Measurements from ENCODE around the gene RSPO3. TPM values are rescaled to one million over a fixed set of nuclear protein-coding genes. Genes with fewer than 3 reads are reported as not detected.

Gene RSPO3
- total RNA-seq, 4 donors from 2014 or later: 1.8 to 13.9 (median 3.4) TPM

DNA sequence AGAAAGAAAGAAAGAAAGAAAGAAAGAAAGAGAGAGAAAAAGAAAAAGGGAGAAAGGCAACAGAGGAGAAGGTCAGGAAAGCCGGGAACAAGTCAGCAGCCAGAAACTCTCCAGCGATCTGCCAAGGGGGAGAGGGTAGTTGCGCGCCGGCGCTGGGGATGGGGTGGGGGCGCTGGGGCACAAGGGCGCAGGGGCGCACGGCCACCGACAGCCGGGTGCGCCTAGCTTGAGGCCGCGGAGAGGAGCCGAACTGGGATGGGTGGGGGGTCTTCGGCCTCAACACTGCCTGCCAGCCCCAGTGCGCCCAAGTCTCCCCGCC, 533 bp upstream of the RSPO3 start:
- intact Hi-C loops (cut with DNase I): no loop called here
- TF ChIP-seq, protein P1, sequence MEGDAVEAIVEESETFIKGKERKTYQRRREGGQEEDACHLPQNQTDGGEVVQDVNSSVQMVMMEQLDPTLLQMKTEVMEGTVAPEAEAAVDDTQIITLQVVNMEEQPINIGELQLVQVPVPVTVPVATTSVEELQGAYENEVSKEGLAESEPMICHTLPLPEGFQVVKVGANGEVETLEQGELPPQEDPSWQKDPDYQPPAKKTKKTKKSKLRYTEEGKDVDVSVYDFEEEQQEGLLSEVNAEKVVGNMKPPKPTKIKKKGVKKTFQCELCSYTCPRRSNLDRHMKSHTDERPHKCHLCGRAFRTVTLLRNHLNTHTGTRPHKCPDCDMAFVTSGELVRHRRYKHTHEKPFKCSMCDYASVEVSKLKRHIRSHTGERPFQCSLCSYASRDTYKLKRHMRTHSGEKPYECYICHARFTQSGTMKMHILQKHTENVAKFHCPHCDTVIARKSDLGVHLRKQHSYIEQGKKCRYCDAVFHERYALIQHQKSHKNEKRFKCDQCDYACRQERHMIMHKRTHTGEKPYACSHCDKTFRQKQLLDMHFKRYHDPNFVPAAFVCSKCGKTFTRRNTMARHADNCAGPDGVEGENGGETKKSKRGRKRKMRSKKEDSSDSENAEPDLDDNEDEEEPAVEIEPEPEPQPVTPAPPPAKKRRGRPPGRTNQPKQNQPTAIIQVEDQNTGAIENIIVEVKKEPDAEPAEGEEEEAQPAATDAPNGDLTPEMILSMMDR (IDR thresholded peaks at IDR 0.05): no peak
- TF ChIP-seq POLR2A (IDR thresholded peaks at IDR 0.05): no peak
- no peak for DNase-seq
- Histone ChIP-seq H3K4me3 (replicated peaks in 1 of 3) (peak overlapping the region in 1 of 3 donors; percentile 37), H3K36me3 (no peaks in the 10 kb centered on the region), H3K27ac (peak overlapping the region in 1 of 3 donors; percentile 19), H3K4me1 (peaks cover 16 to 23% of the 10 kb centered on the region in 2 donors), H3K27me3 (peaks cover 5% of the 10 kb centered on the region), H3K9me3 (no peaks in the 10 kb centered on the region)
- WGBS, 2 donors: 2% methylated on average over 18 to 19 of the region's 19 CpGs

DNA sequence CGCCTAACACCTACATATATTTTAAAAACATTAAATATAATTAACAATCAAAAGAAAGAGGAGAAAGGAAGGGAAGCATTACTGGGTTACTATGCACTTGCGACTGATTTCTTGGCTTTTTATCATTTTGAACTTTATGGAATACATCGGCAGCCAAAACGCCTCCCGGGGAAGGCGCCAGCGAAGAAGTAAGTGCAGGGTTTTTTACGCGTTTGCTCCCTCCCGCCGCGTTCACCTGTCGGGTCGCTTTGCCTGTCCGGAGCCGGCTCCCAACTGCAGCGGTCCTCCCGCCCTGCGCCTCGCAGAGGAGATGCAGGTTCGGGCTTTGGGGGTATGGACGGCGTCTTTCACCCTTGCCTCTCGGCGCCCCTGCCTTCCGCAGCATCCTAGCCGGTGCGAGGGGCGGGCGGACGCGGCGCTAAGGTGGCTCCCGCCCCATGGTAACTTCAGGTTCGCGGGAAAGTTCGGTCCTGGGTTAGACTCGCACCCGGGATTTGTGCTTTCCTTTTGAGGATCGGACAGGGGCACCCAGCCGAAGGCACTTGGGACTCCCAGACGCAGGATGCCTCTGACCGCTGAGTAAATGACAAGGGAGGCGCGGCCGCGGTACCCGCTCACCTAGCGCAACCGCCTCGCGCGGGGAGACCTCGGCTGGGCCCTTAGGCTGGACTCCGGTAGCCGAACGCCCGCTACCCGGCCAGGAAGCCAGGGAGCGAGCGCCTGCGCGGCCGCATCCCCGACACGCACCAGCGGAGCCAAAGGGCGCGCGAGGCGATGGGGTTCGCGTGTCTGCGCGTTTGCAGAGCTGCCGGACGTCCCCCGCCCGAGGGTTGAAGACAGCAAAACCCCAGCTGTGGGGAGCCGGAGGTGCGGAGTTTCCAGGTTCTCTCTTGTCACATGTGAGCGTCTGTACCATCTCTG, 891 bp downstream of the RSPO3 start:
- intact Hi-C loops (cut with DNase I): no loop called here

DNA sequence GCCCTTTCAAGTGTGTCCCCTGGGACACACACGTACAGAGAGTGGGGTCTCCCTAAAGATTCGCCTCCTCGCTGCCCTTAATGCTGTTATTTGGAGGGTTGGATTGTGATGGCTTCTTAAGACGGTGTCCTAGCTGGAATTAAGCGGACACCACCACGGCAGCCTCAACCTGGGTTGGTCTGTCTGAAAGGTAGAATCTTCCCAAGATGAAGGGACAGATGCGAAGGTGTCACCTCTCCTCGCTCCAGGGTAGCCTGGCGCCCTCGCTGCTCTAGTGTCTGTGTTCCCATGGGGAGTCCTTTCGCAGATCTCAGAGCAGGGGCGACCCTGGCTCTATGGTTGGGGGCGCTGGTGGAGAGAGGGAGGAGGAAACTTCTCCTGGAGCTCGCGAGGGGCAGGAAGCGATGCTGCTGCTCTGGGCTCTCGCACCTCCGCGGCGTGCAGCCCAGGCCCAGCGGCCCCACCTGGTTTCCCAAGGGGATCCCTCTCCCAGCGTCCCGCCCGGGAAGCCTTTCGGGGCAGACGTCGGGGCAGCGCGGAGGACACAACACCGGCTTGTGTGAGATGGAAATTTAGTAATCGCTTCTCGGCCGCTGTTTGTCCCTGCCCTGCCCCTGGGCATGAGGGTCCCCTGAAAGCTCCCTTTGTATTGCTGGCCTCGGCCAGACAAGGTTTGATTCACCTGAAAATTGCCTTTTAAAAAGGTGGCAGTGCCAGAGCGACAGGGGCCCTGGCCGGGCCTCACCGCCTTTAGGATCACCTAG, 1.7 kb downstream of the RSPO3 start:
- peaks cover 16 to 23% of the 10 kb centered on the region in 2 donors for H3K4me1 ChIP-seq
- DNase-seq: peak; percentile 2 to 3
- no peaks in the 10 kb centered on the region for H3K9me3 ChIP-seq
- peaks cover 5% of the 10 kb centered on the region for H3K27me3 ChIP-seq
- H3K36me3 ChIP-seq: no peaks in the 10 kb centered on the region
- TF ChIP-seq POLR2A (IDR thresholded peaks at IDR 0.05): no peak
- TF ChIP-seq, protein P1 (IDR thresholded peaks at IDR 0.05): no peak
- 5 to 7% methylated on average over 14 to 17 of the region's 37 CpGs for WGBS, 2 donors
- intact Hi-C loops (cut with DNase I): no loop called here
- H3K27ac ChIP-seq: peak overlapping the region in 1 of 3 donors; percentile 36
- peak overlapping the region in 2 of 3 donors; percentile 28 to 37 for H3K4me3 ChIP-seq (replicated peaks in 1 of 3)

More for the DNA sequence above, 891 bp downstream of the RSPO3 start:
- TF ChIP-seq POLR2A (IDR thresholded peaks at IDR 0.05): no peak
- TF ChIP-seq, protein P1 (IDR thresholded peaks at IDR 0.05): no peak
- Histone ChIP-seq H3K27me3 (peaks cover 5% of the 10 kb centered on the region), H3K9me3 (no peaks in the 10 kb centered on the region), H3K27ac (peak overlapping the region in 1 of 3 donors; percentile 36), H3K4me3 (replicated peaks in 1 of 3) (peak overlapping the region in 2 of 3 donors; percentile 28 to 37), H3K4me1 (peaks cover 16 to 23% of the 10 kb centered on the region in 2 donors), H3K36me3 (no peaks in the 10 kb centered on the region)
- 0 to 2% methylated on average over 38 to 41 of the region's 82 CpGs for WGBS, 2 donors
- DNase-seq: peak; percentile 18 to 24

DNA sequence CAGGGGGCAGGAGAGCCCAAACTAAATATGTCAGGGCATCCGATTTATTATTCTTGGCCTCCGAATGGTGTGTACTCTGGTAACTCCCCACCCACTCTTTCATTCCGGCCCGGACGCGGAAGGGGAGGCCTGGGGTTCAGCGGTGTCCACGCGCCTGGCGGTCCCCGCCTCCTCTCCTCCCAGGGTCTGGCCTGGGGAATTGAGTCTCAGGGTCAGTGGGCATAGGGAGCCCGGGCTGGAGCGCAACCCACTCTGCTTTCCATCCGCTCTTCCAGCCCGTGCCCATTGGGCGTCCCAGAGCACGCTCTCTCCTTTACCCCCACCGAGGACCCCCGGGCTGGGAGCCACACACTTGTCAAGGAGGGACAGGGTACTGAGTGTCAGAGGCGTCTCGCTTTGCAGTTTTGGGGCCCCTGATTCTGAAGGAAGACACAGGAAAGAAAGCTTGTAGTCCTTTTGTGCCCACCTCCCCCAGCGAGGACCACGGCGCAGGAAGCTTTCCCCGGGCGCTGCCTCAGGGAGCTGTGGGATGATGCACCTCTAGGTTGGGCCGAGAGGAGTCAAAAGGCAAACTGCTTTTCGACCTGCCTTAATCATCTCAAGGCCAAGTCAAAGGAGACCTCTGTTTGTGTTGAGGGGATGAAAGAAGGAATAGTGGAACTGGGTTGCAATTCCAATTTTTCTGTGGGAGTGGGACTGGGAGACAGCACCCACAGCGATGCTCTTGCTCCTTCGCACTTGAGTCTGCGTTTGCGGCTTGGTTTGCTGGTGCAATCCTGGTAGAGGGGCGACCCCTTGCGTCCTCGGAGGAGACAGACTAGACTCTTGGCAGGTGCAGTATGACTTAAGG, 2.5 kb downstream of the RSPO3 start:
- Histone ChIP-seq H3K4me3 (replicated peaks in 1 of 3) (no peak overlapping the region), H3K4me1 (peaks cover 16 to 23% of the 10 kb centered on the region in 2 donors), H3K27ac (no peak overlapping the region), H3K27me3 (peaks cover 5% of the 10 kb centered on the region), H3K36me3 (no peaks in the 10 kb centered on the region), H3K9me3 (no peaks in the 10 kb centered on the region)
- peak; percentile 63 to 71 for DNase-seq
- TF ChIP-seq, protein P1 (IDR thresholded peaks at IDR 0.05): peak in 5 of 6 experiments; percentile 23 to 79 (median 60)
- no peak for TF ChIP-seq POLR2A (IDR thresholded peaks at IDR 0.05)
- intact Hi-C loops (cut with DNase I): no loop called here
- 7 to 8% methylated on average over 31 to 34 of the region's 35 CpGs for WGBS, 2 donors

Measured in thyroid gland (tissue), 4 donors.